Measurements from ENCODE around the gene ZEB2.
A peak's percentile ranks its signal among the peaks of the same experiment; 100 is the strongest.

DNA sequence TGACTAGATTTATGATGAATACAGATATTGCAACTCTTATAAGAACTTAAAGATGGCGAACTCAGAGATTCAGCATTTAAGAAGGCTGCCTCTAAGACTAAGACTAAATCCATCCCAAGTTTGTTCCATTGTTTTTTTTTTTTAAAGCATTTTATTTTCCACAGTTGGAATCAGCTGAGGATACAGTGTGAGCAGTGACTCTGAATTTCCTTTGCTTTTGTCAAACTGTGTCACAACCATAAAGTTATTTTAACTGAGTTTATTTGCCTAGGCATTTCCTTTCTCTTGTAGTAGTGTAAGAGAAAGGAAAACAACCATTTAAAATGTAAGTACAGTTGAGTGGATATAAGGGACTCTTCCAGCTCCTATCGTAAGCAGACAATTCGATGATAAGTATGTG, 63.9 kb downstream of the ZEB2 start:
- TF ChIP-seq NR2F2 (IDR thresholded peaks at IDR 0.05) (no peak), SP1 (IDR thresholded peaks at IDR 0.05) (no peak), TAF1 (conservative IDR thresholded peaks at IDR 0.05) (no peak), YY1 (IDR thresholded peaks at IDR 0.05) (no peak), JUND (IDR thresholded peaks at IDR 0.05) (peak in 1 of 2 donors; percentile 9)
- TF ChIP-seq, protein P1, sequence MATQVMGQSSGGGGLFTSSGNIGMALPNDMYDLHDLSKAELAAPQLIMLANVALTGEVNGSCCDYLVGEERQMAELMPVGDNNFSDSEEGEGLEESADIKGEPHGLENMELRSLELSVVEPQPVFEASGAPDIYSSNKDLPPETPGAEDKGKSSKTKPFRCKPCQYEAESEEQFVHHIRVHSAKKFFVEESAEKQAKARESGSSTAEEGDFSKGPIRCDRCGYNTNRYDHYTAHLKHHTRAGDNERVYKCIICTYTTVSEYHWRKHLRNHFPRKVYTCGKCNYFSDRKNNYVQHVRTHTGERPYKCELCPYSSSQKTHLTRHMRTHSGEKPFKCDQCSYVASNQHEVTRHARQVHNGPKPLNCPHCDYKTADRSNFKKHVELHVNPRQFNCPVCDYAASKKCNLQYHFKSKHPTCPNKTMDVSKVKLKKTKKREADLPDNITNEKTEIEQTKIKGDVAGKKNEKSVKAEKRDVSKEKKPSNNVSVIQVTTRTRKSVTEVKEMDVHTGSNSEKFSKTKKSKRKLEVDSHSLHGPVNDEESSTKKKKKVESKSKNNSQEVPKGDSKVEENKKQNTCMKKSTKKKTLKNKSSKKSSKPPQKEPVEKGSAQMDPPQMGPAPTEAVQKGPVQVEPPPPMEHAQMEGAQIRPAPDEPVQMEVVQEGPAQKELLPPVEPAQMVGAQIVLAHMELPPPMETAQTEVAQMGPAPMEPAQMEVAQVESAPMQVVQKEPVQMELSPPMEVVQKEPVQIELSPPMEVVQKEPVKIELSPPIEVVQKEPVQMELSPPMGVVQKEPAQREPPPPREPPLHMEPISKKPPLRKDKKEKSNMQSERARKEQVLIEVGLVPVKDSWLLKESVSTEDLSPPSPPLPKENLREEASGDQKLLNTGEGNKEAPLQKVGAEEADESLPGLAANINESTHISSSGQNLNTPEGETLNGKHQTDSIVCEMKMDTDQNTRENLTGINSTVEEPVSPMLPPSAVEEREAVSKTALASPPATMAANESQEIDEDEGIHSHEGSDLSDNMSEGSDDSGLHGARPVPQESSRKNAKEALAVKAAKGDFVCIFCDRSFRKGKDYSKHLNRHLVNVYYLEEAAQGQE (IDR thresholded peaks at IDR 0.05) = no peak
- TF ChIP-seq, protein P2, sequence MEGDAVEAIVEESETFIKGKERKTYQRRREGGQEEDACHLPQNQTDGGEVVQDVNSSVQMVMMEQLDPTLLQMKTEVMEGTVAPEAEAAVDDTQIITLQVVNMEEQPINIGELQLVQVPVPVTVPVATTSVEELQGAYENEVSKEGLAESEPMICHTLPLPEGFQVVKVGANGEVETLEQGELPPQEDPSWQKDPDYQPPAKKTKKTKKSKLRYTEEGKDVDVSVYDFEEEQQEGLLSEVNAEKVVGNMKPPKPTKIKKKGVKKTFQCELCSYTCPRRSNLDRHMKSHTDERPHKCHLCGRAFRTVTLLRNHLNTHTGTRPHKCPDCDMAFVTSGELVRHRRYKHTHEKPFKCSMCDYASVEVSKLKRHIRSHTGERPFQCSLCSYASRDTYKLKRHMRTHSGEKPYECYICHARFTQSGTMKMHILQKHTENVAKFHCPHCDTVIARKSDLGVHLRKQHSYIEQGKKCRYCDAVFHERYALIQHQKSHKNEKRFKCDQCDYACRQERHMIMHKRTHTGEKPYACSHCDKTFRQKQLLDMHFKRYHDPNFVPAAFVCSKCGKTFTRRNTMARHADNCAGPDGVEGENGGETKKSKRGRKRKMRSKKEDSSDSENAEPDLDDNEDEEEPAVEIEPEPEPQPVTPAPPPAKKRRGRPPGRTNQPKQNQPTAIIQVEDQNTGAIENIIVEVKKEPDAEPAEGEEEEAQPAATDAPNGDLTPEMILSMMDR (IDR thresholded peaks at IDR 0.05; ENCODE audit: low read depth, low read length, missing input control) = no peak
- TF ChIP-seq, protein P3, sequence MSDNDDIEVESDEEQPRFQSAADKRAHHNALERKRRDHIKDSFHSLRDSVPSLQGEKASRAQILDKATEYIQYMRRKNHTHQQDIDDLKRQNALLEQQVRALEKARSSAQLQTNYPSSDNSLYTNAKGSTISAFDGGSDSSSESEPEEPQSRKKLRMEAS (IDR thresholded peaks at IDR 0.05) = no peak
- TF ChIP-seq, protein P4, sequence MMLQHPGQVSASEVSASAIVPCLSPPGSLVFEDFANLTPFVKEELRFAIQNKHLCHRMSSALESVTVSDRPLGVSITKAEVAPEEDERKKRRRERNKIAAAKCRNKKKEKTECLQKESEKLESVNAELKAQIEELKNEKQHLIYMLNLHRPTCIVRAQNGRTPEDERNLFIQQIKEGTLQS (IDR thresholded peaks at IDR 0.05) = no peak
